Osteocyte (in vitro differentiated cells): Measurements from ENCODE around the gene SLC35E1. TPM values are rescaled to one million over a fixed set of nuclear protein-coding genes. Genes with fewer than 3 reads are reported as not detected.

Experiments
- DNase-seq: peaks from one replicate; pipeline ENCODE4 v3.0.0; 2021; ENCODE audit warnings: mixed read lengths; ENCODE audit not compliant: unreplicated experiment; ENCODE audit errors: extremely low spot score
- H3K27ac Mint-ChIP-seq: one replicate; pipeline ENCODE4 v1.8.0; 2021; ENCODE audit warnings: mild to moderate bottlenecking, mixed read lengths; ENCODE audit not compliant: unreplicated experiment
- H3K27me3 Mint-ChIP-seq: one replicate; pipeline ENCODE4 v1.8.0; 2021; ENCODE audit warnings: mixed read lengths; ENCODE audit not compliant: unreplicated experiment
- H3K36me3 Mint-ChIP-seq: one replicate; pipeline ENCODE4 v1.8.0; 2021; ENCODE audit warnings: mixed read lengths; ENCODE audit not compliant: unreplicated experiment
- H3K4me1 Mint-ChIP-seq: one replicate; pipeline ENCODE4 v1.8.0; 2021; ENCODE audit warnings: mixed read lengths; ENCODE audit not compliant: unreplicated experiment
- H3K4me3 Mint-ChIP-seq: one replicate; pipeline ENCODE4 v1.8.0; 2021; ENCODE audit warnings: mild to moderate bottlenecking, moderate library complexity, mixed read lengths; ENCODE audit not compliant: unreplicated experiment
- H3K9me3 Mint-ChIP-seq: one replicate; pipeline ENCODE4 v1.8.0; 2021; ENCODE audit warnings: mixed read lengths; ENCODE audit not compliant: unreplicated experiment
- CTCF ChIP-seq: fragments of 200-600 bp; sonication (generic); IDR thresholded peaks from 2 replicates; pipeline ENCODE4 v1.5.0; 2021; ENCODE audit warnings: antibody characterized with exemption, mild to moderate bottlenecking, moderate library complexity
- total RNA-seq: library from RNA; stranded (reverse); gene quantifications from 2 replicates; pipeline ENCODE4 v1.2.1, GENCODE V29; 2021

The SLC35E1 gene
- total RNA-seq, 1 donor from 2014 or later, result 55.5 TPM

- Mint-ChIP-seq H3K27me3 (no peaks in the 10 kb centered on the region), H3K27ac (no peak overlapping the region), H3K36me3 (no peaks in the 10 kb centered on the region), H3K4me1 (peaks cover 26% of the 10 kb centered on the region), H3K4me3 (no peak overlapping the region), H3K9me3 (no peaks in the 10 kb centered on the region)
- no peak for DNase-seq
- TF ChIP-seq CTCF, result no peak
These were observed 38.9 kb upstream of the SLC35E1 start for GRCh38 chr19:16611121-16611520.

- H3K4me3 Mint-ChIP-seq, result no peak overlapping the region
- no peaks in the 10 kb centered on the region for H3K9me3 Mint-ChIP-seq
- H3K4me1 Mint-ChIP-seq, result peaks cover 27% of the 10 kb centered on the region
- H3K36me3 Mint-ChIP-seq, result no peaks in the 10 kb centered on the region
- DNase-seq, result no peak
- no peak for TF ChIP-seq CTCF
- H3K27me3 Mint-ChIP-seq, result no peaks in the 10 kb centered on the region
- H3K27ac Mint-ChIP-seq, result no peak overlapping the region
These were observed 37.4 kb upstream of the SLC35E1 start for GRCh38 chr19:16609511-16610200.

DNA sequence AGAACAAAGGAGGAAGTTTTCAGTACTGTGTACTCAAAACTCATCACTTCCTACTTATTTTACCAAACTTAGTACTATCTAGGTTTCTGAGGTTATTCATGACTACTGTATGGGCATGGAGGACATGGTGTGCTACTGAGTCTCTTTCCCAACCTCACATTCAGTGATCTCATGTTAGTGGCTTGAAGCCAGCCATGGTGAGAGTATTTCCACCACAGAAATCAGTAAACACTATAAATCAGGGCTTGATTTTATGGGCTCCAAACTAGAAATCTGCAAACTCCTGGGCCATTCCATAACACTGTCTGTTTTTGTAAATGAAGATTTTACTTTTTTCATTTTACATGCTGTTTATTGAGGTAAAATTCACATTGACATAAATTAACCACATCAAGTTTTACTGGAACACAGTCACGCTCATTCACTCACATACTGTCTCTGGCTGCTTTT is 36.1 kb upstream of the SLC35E1 start:
- no peak for DNase-seq
- H3K27ac Mint-ChIP-seq, result peak overlapping the region; percentile 31

DNA sequence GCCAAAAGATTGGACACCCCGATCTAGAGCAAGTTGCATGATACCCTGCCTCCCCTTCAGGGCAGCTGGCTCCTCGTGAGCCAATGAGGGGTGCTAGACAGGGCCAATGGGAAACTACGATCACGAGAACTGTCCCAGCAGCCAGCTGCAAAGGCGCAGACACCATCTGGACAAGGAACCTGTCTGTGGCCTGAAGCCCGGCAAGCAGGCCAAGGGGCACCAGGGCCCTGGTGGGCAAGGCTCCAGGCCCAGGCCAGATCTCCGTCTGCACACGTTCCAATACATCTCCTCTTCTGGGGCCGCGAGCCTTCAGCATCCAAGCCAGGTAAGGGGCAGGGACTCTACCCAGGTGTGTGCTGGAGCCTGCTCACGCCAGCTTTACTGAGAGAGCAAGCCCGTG is 35.6 kb upstream of the SLC35E1 start:
- no peaks in the 10 kb centered on the region for H3K9me3 Mint-ChIP-seq
- no peak for TF ChIP-seq CTCF
- peaks cover 22% of the 10 kb centered on the region for H3K4me1 Mint-ChIP-seq
- peak overlapping the region; percentile 31 for H3K27ac Mint-ChIP-seq
- no peaks in the 10 kb centered on the region for H3K36me3 Mint-ChIP-seq
- no peaks in the 10 kb centered on the region for H3K27me3 Mint-ChIP-seq
- DNase-seq, result no peak
- H3K4me3 Mint-ChIP-seq, result no peak overlapping the region

More for the DNA sequence above, 36.1 kb upstream of the SLC35E1 start:
- no peak for TF ChIP-seq CTCF
- Mint-ChIP-seq H3K36me3 (no peaks in the 10 kb centered on the region), H3K4me3 (no peak overlapping the region), H3K27me3 (no peaks in the 10 kb centered on the region), H3K9me3 (no peaks in the 10 kb centered on the region), H3K4me1 (peaks cover 27% of the 10 kb centered on the region)

DNA sequence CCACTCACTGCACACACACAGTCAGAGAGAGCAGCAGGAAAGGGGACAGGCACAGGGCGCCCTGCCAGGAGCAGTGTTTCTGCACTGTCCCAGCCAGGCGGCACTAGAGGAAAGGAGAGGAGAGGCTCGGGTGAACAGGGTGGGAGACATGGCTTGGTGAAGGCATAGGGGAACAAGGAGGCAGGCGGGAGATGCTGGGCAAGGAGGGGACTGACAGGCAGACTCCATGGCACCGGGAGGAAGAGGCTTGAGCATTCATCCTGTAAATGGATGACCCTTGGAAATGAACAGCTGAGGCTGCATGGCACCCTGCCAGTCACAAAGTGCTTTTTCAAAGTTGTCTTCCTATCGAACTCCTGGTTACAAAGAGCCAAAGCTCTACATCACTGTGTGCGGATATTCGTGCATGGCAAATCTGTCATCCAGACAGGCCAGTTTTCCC is 33.4 kb upstream of the SLC35E1 start:
- H3K27me3 Mint-ChIP-seq, result no peaks in the 10 kb centered on the region
- DNase-seq, result no peak
- no peak overlapping the region for H3K27ac Mint-ChIP-seq
- H3K9me3 Mint-ChIP-seq, result no peaks in the 10 kb centered on the region
- no peak overlapping the region for H3K4me3 Mint-ChIP-seq
- peaks cover 17% of the 10 kb centered on the region for H3K4me1 Mint-ChIP-seq
- no peaks in the 10 kb centered on the region for H3K36me3 Mint-ChIP-seq
- no peak for TF ChIP-seq CTCF
